HG02623 (cell line): ENCODE results near the gene FGF18.
"Not testable (repeated sequence)": the region's sequence is repeated elsewhere in the genome, so short reads cannot be mapped to it uniquely, and the experiment has no call there.

Experiments used
- ATAC-seq: cut with Tn5 transposase; IDR thresholded peaks from one replicate; pipeline ENCODE4 v1.9.1; 2021; ENCODE audit warnings: moderate library complexity; ENCODE audit not compliant: unreplicated experiment

The FGF18 gene

DNA sequence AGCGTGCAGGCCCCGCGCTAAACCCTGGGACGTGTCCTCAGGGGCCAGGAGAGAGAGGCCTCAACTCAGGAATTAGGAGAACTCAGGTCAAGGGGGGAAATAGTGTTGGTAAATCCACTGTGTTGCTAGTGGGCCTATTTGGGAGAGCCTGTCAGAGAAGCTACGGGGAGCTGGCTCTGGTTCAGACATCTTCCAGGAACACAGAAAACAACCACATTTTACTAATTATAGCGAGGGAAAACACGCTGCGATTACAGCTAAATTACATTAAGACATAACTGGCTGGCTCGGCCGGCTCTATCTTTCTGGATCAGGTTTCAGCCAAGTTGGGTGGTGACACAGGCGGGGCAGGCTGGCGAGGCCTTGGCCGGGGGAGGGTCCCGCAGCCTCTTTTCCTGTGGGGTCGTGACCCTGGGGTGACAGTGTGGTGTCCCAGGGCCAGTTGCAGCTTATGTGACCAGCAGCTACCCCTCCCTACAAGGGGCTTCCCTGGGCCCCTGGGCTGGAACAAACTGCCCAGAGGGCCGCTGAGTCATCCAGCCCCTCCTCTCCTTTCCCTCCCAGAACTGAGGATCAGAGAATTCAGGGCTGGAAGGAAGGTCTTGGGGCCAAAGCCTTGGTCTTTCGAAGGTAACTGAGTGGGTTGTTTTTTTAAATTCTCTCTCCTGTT lies 75.1 kb downstream of the FGF18 start:
- ATAC-seq: no peak

DNA sequence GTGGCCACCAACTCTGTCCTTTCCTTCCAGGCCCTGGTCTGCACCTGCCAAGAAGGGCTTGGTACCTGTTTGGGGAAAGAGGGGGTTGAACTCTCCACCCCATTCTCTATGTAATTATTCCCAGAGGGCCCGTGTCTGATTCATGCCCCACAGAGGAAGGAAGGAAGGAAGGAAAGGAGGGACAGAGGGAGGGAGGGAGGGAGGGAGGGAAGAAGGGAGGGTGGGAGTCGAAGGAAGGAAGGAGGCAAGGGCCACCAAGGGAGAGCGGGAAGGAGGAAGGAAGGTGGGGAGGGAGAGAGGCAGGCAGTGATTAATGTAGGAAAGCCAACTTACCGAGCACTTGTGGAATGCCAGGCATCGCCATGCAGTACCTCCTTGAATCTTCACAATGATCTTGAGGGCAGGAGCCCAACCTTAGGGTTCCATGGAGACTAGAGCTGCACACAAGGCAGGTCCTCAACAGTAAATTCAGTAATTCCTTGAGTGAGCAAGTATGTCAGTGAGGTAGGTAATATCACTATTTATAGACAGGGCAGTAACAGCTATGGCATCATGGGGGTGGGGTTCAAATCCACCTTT lies 75.8 kb downstream of the FGF18 start:
- no peak for ATAC-seq

DNA sequence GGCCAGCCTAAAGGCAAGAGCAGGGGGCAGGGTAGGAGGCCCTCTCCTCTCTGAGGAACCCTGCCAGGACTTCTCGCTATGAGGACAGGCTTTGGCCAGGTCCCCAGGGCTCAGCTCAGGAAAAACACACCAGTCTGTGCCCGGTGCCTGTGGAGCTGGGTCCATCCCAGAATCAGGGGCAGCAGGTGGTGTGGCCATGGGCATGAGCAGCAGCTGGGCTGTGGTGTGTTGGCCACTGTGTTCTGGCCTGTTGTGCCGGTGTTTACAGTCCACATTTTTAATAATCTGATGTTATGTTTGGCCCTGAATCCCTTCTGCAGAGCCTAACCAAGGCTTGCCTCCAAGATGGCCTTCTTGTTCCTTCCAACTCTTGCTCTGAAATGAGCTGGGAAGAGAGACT lies 77.0 kb downstream of the FGF18 start:
- no peak for ATAC-seq

DNA sequence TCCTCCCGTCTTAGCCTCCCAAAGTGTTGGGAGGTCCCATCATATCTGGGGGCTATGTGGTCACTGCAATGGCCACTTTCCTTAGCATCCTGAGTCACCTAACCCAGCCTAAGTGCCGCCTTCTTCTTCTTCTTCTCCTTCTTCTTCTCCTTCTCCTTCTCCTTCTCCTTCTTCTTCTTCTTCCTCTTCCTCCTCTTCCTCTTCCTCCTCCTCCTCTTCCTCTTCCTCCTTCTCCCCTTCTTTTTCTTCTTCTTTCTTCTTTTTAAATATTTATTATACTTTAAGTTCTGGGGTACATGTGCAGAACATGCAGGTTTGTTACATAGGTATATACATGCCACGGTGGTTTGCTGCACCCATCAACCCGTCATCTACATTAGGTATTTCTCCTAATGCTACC lies 78.0 kb downstream of the FGF18 start:
- ATAC-seq: not testable (repeated sequence)

DNA sequence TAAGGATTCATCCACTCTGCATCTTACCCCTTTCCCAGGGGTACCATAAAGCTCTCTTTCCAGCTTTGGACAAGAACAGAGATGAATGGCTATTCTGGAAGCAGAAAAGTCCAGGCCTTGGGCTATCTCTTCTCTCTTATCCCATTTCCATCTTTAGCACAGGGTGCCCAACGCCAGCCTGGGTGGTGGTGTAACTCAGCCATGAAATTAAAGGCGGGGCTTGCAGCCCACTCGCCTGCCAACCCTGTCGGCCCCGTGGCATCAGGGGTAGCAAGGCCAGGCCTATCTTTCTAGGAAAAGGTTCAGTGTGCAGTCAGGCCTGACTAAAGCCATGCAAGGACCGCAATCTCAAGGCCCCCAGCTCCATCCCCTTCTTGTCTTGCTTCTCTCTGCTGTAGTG lies 78.7 kb downstream of the FGF18 start:
- ATAC-seq: no peak

DNA sequence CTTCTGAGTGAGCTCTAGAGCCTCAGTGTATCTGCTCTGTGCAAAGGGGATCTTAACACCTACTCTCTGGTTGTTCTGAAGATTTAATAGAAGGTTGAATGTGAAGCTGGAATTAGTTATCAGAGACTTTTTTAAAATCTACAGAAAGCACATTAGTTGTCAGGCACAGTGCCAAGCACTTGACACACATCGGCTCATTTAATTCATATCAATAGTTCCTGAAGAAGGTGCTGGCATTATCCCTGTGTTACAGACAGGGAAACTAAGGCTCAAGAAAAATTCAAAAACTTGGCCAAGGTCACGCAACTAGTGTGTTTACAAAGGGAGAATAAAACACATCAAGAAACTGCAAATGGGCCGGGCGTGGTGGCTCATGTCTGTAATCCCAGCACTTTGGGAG lies 80.2 kb downstream of the FGF18 start:
- no peak for ATAC-seq

DNA sequence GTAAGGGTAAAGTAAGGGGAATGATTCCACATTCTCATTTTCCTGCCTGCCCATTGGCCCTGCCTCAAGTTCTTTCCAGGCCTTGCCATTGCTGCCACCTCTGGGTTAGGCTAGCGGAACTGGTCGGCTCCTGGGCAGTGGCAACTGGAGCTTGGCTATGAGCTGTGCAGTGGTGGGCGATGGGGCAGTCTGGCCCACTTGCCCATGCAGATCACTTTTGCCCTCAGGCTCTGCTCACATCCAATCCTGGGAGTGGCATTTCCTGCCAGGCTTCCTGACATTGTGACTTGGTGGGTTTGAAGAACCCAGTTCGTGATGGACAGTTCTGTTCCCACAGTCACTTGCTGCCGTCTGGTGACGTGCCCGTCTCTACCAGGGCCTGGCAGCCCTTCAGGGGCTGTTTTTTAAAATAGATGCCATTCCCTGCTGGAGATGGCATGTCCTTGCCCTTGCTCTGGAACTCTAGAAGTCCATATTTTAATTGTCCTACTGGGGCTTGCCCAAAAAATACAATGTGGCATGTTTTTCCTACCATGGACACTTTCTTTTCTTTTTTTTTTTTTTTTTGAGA lies 86.1 kb downstream of the FGF18 start:
- no peak for ATAC-seq

DNA sequence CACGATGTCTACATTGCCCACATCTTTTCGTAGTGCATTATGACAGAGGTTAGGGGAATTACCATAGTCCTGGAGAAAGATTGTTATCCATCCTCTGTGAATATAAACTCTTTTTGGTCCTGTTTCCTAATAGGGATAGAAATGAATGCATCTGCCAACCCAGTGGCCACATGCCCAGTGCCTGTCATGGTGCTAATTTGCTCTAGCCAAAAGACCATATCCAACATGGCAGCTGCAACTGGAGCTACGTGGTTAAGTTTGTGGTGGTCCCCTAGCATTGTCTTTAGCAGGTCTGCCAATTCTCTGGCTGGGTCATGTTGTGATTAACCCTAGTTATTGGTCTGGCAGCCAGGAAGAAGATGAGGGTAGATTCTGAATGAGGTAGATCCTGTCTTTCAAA lies 87.5 kb downstream of the FGF18 start:
- no peak for ATAC-seq
